BJ (cell line): ENCODE data around the gene SMIM36. TPM values are rescaled to one million over a fixed set of nuclear protein-coding genes. Genes with fewer than 3 reads are reported as not detected.
"Not testable (repeated sequence)": the region's sequence is repeated elsewhere in the genome, so short reads cannot be mapped to it uniquely, and the experiment has no call there.

Experiments
- CTCF ChIA-PET: fragments of 350-600 bp; formaldehyde crosslinking; extraction: SDS; loops from one replicate; lab custom pipeline; 2021; ENCODE audit warnings: antibody characterized with exemption, inconsistent platforms; lab: Yijun Ruan, JAX
- POLR2A ChIA-PET: fragments of 300-600 bp; sonication (Branson Sonifier 250); formaldehyde crosslinking; extraction: SDS; loops from one replicate; lab custom pipeline; 2021; ENCODE audit warnings: antibody characterized with exemption; lab: Charles Lee
- DNase-seq: peaks from one replicate; pipeline ENCODE4 v3.0.0-alpha.2; 2011; ENCODE audit warnings: low read depth
- H3K27me3 ChIP-seq: 2 replicates; pipeline ENCODE4 v1.6.0; 2011; ENCODE audit warnings: low read length; ENCODE audit not compliant: control insufficient read depth, insufficient read depth
- H3K36me3 ChIP-seq: 2 replicates; pipeline ENCODE4 v1.5.1; 2011; ENCODE audit warnings: low read length; ENCODE audit not compliant: control insufficient read depth, insufficient read depth
- H3K4me3 ChIP-seq: 2 replicates; pipeline ENCODE4 v1.5.1; 2011; ENCODE audit warnings: low read depth, mild to moderate bottlenecking, control low read depth, low read length
- polyA plus RNA-seq: library from polyadenylated mRNA; depleted of rRNA; stranded (reverse); fragments of >200 nt; gene quantifications from 2 replicates; pipeline ENCODE4 v1.2.3, GENCODE V29; 2011
- TF ChIP-seq, protein P1 (sequence below): IDR thresholded peaks from 2 replicates; pipeline ENCODE4 v1.5.1; 2011; ENCODE audit warnings: low read depth, mild to moderate bottlenecking, control low read depth, inconsistent platforms, low read length, moderate library complexity; ENCODE audit not compliant: insufficient read depth

Gene SMIM36
- polyA plus RNA-seq, 1 experiment, result not detected

DNA sequence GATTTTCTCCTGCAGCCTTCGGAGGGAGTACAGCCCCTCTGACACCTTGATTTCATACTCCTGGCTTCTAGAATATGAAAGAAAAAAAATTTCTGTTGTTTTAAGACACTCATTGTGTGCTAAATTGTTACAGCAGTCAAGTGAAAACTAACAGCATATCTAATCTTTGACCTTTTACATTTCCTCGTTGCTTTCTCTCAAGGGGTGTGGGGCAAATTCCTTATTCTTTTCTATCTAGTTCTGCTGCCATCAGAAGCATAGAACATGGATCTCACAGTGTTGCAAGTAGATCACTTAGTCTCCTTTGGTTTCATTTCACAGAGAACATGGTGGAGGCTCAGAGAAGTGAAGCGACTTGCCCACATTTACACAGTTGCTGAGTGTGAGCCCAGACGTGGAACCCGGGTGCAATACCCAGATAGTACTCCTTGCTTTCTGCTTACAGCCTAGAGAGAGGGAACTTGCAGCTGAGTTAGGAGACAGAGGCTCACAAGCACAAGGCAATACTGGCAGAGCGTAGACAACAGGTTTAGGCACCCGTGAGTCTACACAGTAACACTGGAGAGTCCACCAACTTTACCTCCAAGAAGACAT lies 60.9 kb downstream of the SMIM36 start:
- Histone ChIP-seq H3K36me3 (no peaks in the 10 kb centered on the region), H3K27me3 (no peaks in the 10 kb centered on the region), H3K4me3 (no peak overlapping the region)
- CTCF ChIA-PET, result no interaction called here
- TF ChIP-seq, protein P1, sequence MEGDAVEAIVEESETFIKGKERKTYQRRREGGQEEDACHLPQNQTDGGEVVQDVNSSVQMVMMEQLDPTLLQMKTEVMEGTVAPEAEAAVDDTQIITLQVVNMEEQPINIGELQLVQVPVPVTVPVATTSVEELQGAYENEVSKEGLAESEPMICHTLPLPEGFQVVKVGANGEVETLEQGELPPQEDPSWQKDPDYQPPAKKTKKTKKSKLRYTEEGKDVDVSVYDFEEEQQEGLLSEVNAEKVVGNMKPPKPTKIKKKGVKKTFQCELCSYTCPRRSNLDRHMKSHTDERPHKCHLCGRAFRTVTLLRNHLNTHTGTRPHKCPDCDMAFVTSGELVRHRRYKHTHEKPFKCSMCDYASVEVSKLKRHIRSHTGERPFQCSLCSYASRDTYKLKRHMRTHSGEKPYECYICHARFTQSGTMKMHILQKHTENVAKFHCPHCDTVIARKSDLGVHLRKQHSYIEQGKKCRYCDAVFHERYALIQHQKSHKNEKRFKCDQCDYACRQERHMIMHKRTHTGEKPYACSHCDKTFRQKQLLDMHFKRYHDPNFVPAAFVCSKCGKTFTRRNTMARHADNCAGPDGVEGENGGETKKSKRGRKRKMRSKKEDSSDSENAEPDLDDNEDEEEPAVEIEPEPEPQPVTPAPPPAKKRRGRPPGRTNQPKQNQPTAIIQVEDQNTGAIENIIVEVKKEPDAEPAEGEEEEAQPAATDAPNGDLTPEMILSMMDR, result no peak
- POLR2A ChIA-PET, result no interaction called here
- no peak for DNase-seq

DNA sequence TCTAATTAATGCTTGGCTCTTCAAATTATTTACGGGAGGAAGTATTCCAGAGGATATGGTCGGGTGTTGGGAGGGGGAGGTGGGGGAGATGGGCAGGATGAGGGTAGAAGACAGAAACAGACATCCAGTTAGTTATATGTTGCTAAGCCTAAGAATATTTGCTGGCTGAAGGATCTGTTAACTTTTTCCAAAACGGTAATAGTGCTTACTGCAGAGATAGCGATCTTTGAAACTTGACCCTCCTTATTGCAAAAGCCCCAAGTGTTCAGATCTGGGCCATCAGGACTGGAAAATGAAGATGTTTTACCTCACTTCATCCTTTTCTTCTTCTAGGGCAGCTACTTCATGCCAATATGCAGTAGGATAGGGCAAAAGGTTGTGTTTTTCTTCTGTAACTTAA lies 62.6 kb downstream of the SMIM36 start:
- Histone ChIP-seq H3K4me3 (no peak overlapping the region), H3K27me3 (no peaks in the 10 kb centered on the region), H3K36me3 (no peaks in the 10 kb centered on the region)
- DNase-seq, result no peak
- POLR2A ChIA-PET, result no interaction called here
- CTCF ChIA-PET, result interaction anchor here (0.8 to 1.3 kb wide), 3 partner anchors 14 to 92 kb away, joined by 3 read pairs; no protein-coding TSS in a partner anchor
- TF ChIP-seq, protein P1, result no peak

DNA sequence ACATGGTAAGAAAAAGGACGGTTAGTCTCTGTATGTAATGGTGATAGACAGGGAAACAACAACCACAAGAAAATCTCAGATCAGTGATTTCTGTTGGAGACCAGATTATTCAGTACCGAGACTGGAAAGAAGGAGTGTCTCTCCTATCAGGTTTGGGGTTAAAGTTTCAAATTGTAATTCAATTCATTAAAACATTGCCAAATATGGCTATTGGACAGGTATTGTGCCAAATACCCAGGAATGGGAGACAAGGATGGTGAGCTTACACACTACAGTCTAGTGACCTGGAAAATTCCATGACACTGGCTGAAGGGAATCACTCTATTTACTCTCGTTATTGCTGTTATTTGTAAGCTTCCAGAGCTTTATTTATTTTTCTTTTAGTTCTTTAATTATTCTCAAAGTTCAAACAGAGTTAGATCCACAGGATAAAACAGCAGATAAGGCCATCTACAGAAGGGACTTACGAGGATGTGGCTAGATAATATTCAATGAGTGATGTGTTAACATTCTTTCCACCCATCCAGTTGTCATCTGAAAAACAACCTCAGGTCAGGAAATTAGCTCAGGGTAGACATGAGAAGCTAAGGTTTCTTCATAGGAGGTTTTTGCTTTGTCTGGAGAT lies 64.6 kb downstream of the SMIM36 start:
- no peak overlapping the region for H3K4me3 ChIP-seq
- ChIA-PET POLR2A (no interaction called here), CTCF (interaction anchor here (1.0 kb wide), 1 partner anchor 11 kb away, joined by 3 read pairs; no protein-coding TSS in a partner anchor)
- H3K36me3 ChIP-seq, result no peaks in the 10 kb centered on the region
- no peak for DNase-seq
- no peaks in the 10 kb centered on the region for H3K27me3 ChIP-seq
- TF ChIP-seq, protein P1, result no peak

DNA sequence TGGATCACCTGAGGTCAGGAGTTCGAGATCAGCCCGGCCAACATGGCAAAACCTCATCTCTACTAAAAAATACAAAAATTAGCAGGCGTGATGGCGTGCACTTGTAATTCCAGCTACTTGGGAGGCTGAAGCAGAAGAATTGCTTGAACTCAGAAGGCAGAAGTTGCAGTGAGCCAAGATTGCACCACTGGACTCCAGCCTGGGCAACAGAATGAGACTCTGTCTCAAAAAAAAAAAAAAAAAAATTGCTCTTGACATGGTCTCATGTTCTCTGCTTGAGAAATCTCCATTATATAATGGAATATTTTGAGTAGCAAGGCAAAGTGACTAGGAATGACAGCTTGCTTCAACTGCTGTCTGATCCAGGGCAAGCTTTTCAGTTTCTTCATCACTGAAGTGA lies 65.2 kb downstream of the SMIM36 start:
- H3K36me3 ChIP-seq, POLR2A ChIA-PET, DNase-seq, H3K4me3 ChIP-seq, H3K27me3 ChIP-seq, CTCF ChIA-PET: not testable (repeated sequence)

DNA sequence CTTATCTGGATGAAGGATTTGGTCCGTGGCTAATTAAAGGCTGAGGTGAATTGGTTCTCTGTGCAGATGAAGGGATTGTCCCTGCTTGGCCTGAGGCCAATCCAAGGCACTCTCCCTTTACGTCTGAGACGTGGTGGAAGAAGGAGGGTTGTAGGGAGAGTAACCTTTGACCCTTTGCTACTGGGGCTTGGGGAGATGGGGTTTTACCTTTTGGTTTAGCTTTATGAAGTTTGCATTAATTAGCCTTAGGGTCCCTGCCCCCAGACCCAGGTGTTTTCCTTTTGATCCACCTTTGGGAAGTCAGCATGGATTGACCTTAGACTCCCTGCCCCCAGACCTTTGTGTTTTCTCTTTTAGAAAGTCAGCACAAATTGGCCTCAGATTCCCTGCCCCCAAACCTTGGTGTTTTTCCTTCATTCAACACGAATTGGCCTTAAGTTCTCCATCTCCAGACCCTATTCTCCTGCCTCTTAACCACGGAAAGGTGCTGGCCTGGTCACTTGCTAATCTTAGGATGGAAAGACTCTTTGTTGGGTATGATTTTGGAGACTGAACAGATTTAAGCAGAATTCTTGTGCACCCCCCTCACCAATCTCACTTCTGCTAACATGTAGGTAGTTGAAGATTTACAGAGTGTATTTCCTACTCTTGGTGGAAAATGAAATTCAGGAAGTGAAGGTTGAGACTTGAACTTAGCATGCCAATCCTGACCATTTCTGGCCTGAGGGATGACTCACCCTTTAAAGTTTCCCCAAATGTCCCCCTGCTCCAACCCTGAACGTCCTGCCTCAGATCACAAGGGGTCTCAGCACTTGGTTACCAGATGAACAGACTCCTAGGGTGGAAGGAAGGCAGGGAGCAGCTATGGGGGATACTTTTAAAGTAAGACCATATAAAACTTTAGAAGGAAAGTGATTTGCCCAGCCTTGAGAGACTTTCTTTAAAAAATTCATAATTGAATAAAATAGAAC lies 66.5 kb downstream of the SMIM36 start:
- no peak for DNase-seq
- H3K4me3 ChIP-seq, result no peak overlapping the region
- ChIA-PET POLR2A (no interaction called here), CTCF (interaction anchor here (0.6 to 0.7 kb wide), 3 partner anchors 7 to 682 kb away, joined by 3 read pairs; no protein-coding TSS in a partner anchor)
- no peaks in the 10 kb centered on the region for H3K27me3 ChIP-seq
- TF ChIP-seq, protein P1, result no peak
- H3K36me3 ChIP-seq, result no peaks in the 10 kb centered on the region
